GM12892 (cell line): ENCODE measurements around the gene TMEM11.

Source experiments
- POLR2A ChIP-seq: IDR thresholded peaks from 2 replicates; pipeline ENCODE4 v1.6.1; 2011; ENCODE audit warnings: low read depth, low read length, control low read depth
- POLR2AphosphoS5 ChIP-seq: IDR thresholded peaks from 2 replicates; pipeline ENCODE4 v1.6.1; 2011; ENCODE audit warnings: low read depth, low read length, control low read depth

DNA sequence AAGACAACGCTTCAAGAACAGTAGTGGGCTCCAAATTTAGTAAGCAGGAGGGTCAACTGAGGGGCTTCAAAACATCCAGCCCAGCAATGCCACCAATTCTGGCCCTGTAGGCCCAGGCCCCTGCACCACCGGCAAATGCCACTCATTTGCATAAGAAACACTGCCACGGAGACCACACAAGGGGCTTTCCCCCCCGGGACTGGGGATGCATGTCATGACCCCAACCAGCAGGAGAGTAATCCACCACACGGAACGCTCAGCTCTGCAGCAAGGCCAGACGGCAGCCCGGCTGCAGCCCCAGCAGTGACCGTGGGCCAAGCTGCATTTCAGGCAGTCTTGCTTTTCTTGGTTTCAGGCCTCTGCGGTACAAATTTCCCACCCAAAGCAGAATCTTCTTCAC lies 14.1 kb downstream of the TMEM11 start:
- 0 out of 2 replicates have a peak, but pooled peaks have one; percentile 21 for TF ChIP-seq POLR2A
- no peak for TF ChIP-seq POLR2AphosphoS5
